ENCODE data around the gene FCAMR. TPM values are rescaled to one million over a fixed set of nuclear protein-coding genes. Genes with fewer than 3 reads are reported as not detected.

FCAMR gene
- total and polyA plus RNA-seq, 2 donors (not counting 1 experiment from before 2014, with no cell fraction given), result not detected

DNA sequence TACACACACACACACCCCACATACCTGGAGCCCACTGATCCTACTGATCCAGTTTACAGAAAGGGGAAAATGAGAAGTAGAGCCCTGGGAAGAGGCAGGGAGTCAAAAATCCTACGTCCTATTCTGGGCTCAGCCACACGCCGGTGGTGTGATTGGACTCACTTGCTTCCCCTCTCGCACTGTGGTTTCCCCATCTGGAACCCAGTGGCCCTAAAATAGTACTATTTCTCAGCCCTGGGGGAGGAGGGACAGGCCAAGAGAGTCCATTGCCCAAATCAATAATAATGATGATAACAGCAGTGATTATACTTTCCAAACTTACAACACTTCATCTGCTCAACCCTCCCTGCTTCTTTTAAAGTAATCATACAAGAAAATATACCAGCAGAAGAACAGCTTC lies 21.1 kb downstream of the FCAMR start:
- H3K27ac Mint-ChIP-seq, result no peak overlapping the region
- peaks cover 0 to 5% (median 0%) of the 10 kb centered on the region in 4 experiments for H3K27me3 ChIP-seq (replicated peaks in 1 of 4; ENCODE audit: control extremely low read depth in 1 of 4, control insufficient read depth in 3 of 4, insufficient read depth in 4 of 4, low read length in 3 of 4)
- no peak overlapping the region for H2AFZ ChIP-seq (ENCODE audit: insufficient read depth, low read depth, low read length, poor library complexity, severe bottlenecking)
- TF ChIP-seq, protein P1, sequence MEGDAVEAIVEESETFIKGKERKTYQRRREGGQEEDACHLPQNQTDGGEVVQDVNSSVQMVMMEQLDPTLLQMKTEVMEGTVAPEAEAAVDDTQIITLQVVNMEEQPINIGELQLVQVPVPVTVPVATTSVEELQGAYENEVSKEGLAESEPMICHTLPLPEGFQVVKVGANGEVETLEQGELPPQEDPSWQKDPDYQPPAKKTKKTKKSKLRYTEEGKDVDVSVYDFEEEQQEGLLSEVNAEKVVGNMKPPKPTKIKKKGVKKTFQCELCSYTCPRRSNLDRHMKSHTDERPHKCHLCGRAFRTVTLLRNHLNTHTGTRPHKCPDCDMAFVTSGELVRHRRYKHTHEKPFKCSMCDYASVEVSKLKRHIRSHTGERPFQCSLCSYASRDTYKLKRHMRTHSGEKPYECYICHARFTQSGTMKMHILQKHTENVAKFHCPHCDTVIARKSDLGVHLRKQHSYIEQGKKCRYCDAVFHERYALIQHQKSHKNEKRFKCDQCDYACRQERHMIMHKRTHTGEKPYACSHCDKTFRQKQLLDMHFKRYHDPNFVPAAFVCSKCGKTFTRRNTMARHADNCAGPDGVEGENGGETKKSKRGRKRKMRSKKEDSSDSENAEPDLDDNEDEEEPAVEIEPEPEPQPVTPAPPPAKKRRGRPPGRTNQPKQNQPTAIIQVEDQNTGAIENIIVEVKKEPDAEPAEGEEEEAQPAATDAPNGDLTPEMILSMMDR (IDR thresholded peaks at IDR 0.05), result no peak
- TF ChIP-seq EZH2 (IDR thresholded peaks at IDR 0.05; ENCODE audit: borderline replicate concordance, insufficient read depth, low read depth, low read length, poor library complexity, severe bottlenecking), result no peak
- ChIA-PET POLR2A (interaction anchor here (1.2 kb wide), 1 partner anchor 23 kb away, joined by 3 read pairs; no protein-coding TSS in a partner anchor), CTCF (interaction anchor here (1.0 to 5.3 kb wide), 4 partner anchors 16 to 140 kb away, joined by 3 to 39 read pairs (median 4); partner anchors contain the start of gene IL20)
- no peaks in the 10 kb centered on the region for H3K79me2 ChIP-seq (ENCODE audit: control insufficient read depth, insufficient read depth, low read length)
- DNase-seq (no peak), ATAC-seq (ENCODE audit: low read depth) (no peak)
- H3K4me3 Mint-ChIP-seq, result no peak overlapping the region
- no peaks in the 10 kb centered on the region for H3K36me3 ChIP-seq (replicated peaks in 1 of 2; ENCODE audit: control extremely low read depth in 1 of 2, control insufficient read depth in 1 of 2, extremely low read depth in 1 of 2, insufficient read depth in 2 of 2, low read length in 1 of 2)
- peaks cover 32% of the 10 kb centered on the region for H3K4me1 Mint-ChIP-seq
- H3K9me3 ChIP-seq (ENCODE audit: control extremely low read depth in 1 of 3, control insufficient read depth in 2 of 3, insufficient read depth in 1 of 3, low read length in 2 of 3), result peaks cover 0 to 6% (median 4%) of the 10 kb centered on the region in 3 donors
- H4K20me1 ChIP-seq (ENCODE audit: control insufficient read depth, insufficient read depth, low read length, poor library complexity, severe bottlenecking), result no peaks in the 10 kb centered on the region
- no peak overlapping the region for H3K27ac ChIP-seq (ENCODE audit: low read length in 2 of 2)
- H3K4me3 ChIP-seq (ENCODE audit: control extremely low read depth in 1 of 5, extremely low read depth in 1 of 5, insufficient read depth in 1 of 5, low read depth in 2 of 5, low read length in 4 of 5), result no peak overlapping the region
- H3K27me3 Mint-ChIP-seq, result peaks cover 8% of the 10 kb centered on the region
- H3K9me3 Mint-ChIP-seq (ENCODE audit: insufficient read depth), result no peaks in the 10 kb centered on the region
- 6% methylated on average over 3 of the region's 4 CpGs for WGBS (ENCODE audit: insufficient coverage)
- H3K4me1 ChIP-seq (ENCODE audit: control insufficient read depth in 2 of 2, insufficient read depth in 2 of 2, low read length in 2 of 2), result peaks cover 11 to 12% of the 10 kb centered on the region in 2 donors
- no peak overlapping the region for H3K9ac ChIP-seq (ENCODE audit: low read length)
- intact Hi-C loops (cut with micrococcal nuclease), result no loop called here
- H3K4me2 ChIP-seq (replicated peaks; ENCODE audit: low read depth, low read length, poor library complexity, severe bottlenecking), result no peak overlapping the region

DNA sequence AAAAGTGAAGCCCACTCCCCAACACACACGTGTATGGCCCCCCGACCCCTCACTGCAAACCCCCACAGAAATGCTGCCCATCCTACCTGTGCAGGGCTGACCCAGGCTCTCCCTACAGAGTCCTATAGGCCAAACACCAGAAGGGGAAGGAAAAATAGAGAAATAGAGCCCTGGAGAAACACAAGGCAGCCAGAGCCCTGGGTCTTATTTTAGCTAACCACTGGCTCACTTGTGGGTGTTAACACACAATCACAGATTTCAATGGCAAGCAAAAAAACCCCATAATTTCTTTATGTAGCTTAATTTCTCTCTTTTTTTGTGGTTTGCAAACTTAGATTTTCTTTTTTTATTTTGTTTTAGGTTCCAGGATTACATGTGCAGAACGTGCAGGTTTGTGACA lies 23.0 kb downstream of the FCAMR start:
- POLR2A ChIA-PET, result no interaction called here
- DNase-seq (no peak), ATAC-seq (ENCODE audit: low read depth) (no peak)
- H3K9ac ChIP-seq (ENCODE audit: low read length), result no peak overlapping the region
- no peak overlapping the region for H3K4me2 ChIP-seq (replicated peaks; ENCODE audit: low read depth, low read length, poor library complexity, severe bottlenecking)
- intact Hi-C loops (cut with micrococcal nuclease), result no loop called here
- TF ChIP-seq, protein P1 (IDR thresholded peaks at IDR 0.05), result no peak
- TF ChIP-seq EZH2 (IDR thresholded peaks at IDR 0.05; ENCODE audit: borderline replicate concordance, insufficient read depth, low read depth, low read length, poor library complexity, severe bottlenecking), result no peak
- H3K4me1 ChIP-seq (ENCODE audit: control insufficient read depth in 2 of 2, insufficient read depth in 2 of 2, low read length in 2 of 2), result peaks cover 7 to 12% of the 10 kb centered on the region in 2 donors
- Mint-ChIP-seq H3K9me3 (ENCODE audit: insufficient read depth) (no peaks in the 10 kb centered on the region), H3K27me3 (peaks cover 8% of the 10 kb centered on the region), H3K4me3 (no peak overlapping the region), H3K27ac (no peak overlapping the region), H3K4me1 (peaks cover 27% of the 10 kb centered on the region)
- H2AFZ ChIP-seq (ENCODE audit: insufficient read depth, low read depth, low read length, poor library complexity, severe bottlenecking), result no peak overlapping the region
- no peaks in the 10 kb centered on the region for H3K79me2 ChIP-seq (ENCODE audit: control insufficient read depth, insufficient read depth, low read length)
- peaks cover 0 to 5% (median 2%) of the 10 kb centered on the region in 4 experiments for H3K27me3 ChIP-seq (replicated peaks in 1 of 4; ENCODE audit: control extremely low read depth in 1 of 4, control insufficient read depth in 3 of 4, insufficient read depth in 4 of 4, low read length in 3 of 4)
- CTCF ChIA-PET, result interaction anchor here (1.1 to 5.3 kb wide), 4 partner anchors 14 to 468 kb away, joined by 3 to 39 read pairs (median 4); no protein-coding TSS in a partner anchor
- H3K36me3 ChIP-seq (replicated peaks in 1 of 2; ENCODE audit: control extremely low read depth in 1 of 2, control insufficient read depth in 1 of 2, extremely low read depth in 1 of 2, insufficient read depth in 2 of 2, low read length in 1 of 2), result no peaks in the 10 kb centered on the region
- H3K4me3 ChIP-seq (ENCODE audit: control extremely low read depth in 1 of 5, extremely low read depth in 1 of 5, insufficient read depth in 1 of 5, low read depth in 2 of 5, low read length in 4 of 5), result no peak overlapping the region
- no peak overlapping the region for H3K27ac ChIP-seq (ENCODE audit: low read length in 2 of 2)
- H4K20me1 ChIP-seq (ENCODE audit: control insufficient read depth, insufficient read depth, low read length, poor library complexity, severe bottlenecking), result no peaks in the 10 kb centered on the region
- WGBS (ENCODE audit: insufficient coverage), result no CpG with 5 or more reads among the region's 3 CpGs
- peaks cover 0 to 6% (median 4%) of the 10 kb centered on the region in 3 donors for H3K9me3 ChIP-seq (ENCODE audit: control extremely low read depth in 1 of 3, control insufficient read depth in 2 of 3, insufficient read depth in 1 of 3, low read length in 2 of 3)
